Chondrocyte (in vitro differentiated cells): Measurements from ENCODE around the gene SH3PXD2A. TPM values are rescaled to one million over a fixed set of nuclear protein-coding genes. Genes with fewer than 3 reads are reported as not detected.

ENCODE experiments used
- DNase-seq: peaks from one replicate; pipeline ENCODE4 v3.0.0; 2021; ENCODE audit warnings: mixed read lengths, low spot score
- H3K27ac Mint-ChIP-seq: one replicate; pipeline ENCODE4 v1.8.0; 2021; ENCODE audit warnings: mild to moderate bottlenecking, moderate library complexity, mixed read lengths; ENCODE audit not compliant: unreplicated experiment
- H3K27me3 Mint-ChIP-seq: 2 replicates; pipeline ENCODE4 v1.8.0; 2021; ENCODE audit warnings: low read depth, mixed read lengths
- H3K36me3 Mint-ChIP-seq: 2 replicates; pipeline ENCODE4 v1.8.0; 2021; ENCODE audit warnings: low read depth, mixed read lengths
- H3K4me1 Mint-ChIP-seq: 2 replicates; pipeline ENCODE4 v1.8.0; 2021; ENCODE audit warnings: low read depth, mild to moderate bottlenecking, mixed read lengths
- H3K4me3 Mint-ChIP-seq: one replicate; pipeline ENCODE4 v1.8.0; 2021; ENCODE audit warnings: mild to moderate bottlenecking, moderate library complexity, mixed read lengths; ENCODE audit not compliant: unreplicated experiment
- H3K9me3 Mint-ChIP-seq: 2 replicates; pipeline ENCODE4 v1.8.0; 2021; ENCODE audit warnings: low read depth, mixed read lengths
- CTCF ChIP-seq: fragments of 200-600 bp; sonication (generic); IDR thresholded peaks from 2 replicates; pipeline ENCODE4 v1.5.0; 2021; ENCODE audit warnings: antibody characterized with exemption, mild to moderate bottlenecking, moderate library complexity
- total RNA-seq: library from RNA; stranded (reverse); gene quantifications from 3 replicates; pipeline ENCODE4 v1.2.1, GENCODE V29; 2021

The SH3PXD2A gene
- total RNA-seq, 1 donor from 2014 or later: 46.0 TPM

- Mint-ChIP-seq H3K27me3 (no peaks in the 10 kb centered on the region), H3K36me3 (peaks cover 23% of the 10 kb centered on the region), H3K9me3 (no peaks in the 10 kb centered on the region), H3K27ac (no peak overlapping the region), H3K4me3 (no peak overlapping the region), H3K4me1 (peaks cover 9% of the 10 kb centered on the region)
- no peak for DNase-seq
- TF ChIP-seq CTCF: no peak
Measured at GRCh38 chr10:103617602-103618385, 237.6 kb downstream of the SH3PXD2A start.

- Mint-ChIP-seq H3K9me3 (no peaks in the 10 kb centered on the region), H3K27ac (no peak overlapping the region), H3K4me3 (no peak overlapping the region), H3K27me3 (no peaks in the 10 kb centered on the region), H3K4me1 (peaks cover 14% of the 10 kb centered on the region), H3K36me3 (peaks cover 21% of the 10 kb centered on the region)
- no peak for TF ChIP-seq CTCF
- no peak for DNase-seq
Measured at GRCh38 chr10:103616705-103617601, 238.4 kb downstream of the SH3PXD2A start.

- Mint-ChIP-seq H3K9me3 (no peaks in the 10 kb centered on the region), H3K36me3 (peaks cover 18% of the 10 kb centered on the region), H3K27me3 (no peaks in the 10 kb centered on the region), H3K27ac (no peak overlapping the region), H3K4me1 (peaks cover 14% of the 10 kb centered on the region), H3K4me3 (no peak overlapping the region)
- TF ChIP-seq CTCF: no peak
- DNase-seq: no peak
Measured at GRCh38 chr10:103614306-103615158, 240.8 kb downstream of the SH3PXD2A start.

GRCh38 chr10:103613616-103614015, 241.8 kb downstream of the SH3PXD2A start:
- Mint-ChIP-seq H3K4me3 (no peak overlapping the region), H3K27ac (no peak overlapping the region), H3K9me3 (no peaks in the 10 kb centered on the region), H3K27me3 (no peaks in the 10 kb centered on the region), H3K36me3 (peaks cover 22% of the 10 kb centered on the region), H3K4me1 (peaks cover 14% of the 10 kb centered on the region)
- DNase-seq: no peak
- no peak for TF ChIP-seq CTCF
